Gastrocnemius medialis (tissue), 4 donors: ENCODE data around the gene PAPPA.

Experiments used
- POLR2A ChIP-seq, 2 donors: fragments of 450-650 bp; IDR thresholded peaks; one replicate each; pipeline ENCODE4 v1.6.1; 2017; ENCODE audit warnings: antibody characterized with exemption in 2 of 2, mild to moderate bottlenecking in 2 of 2, moderate library complexity in 2 of 2
- TF ChIP-seq, protein P1 (sequence below), 5 experiments: fragments of 450-650 bp in 3 of 5; fragments of 200-600 bp in 2 of 5; sonication (generic) in 2 of 5; IDR thresholded peaks in 4 of 5; conservative IDR thresholded peaks in 1 of 5; 1 replicate in 4 of 5; 2 replicates in 1 of 5; pipeline ENCODE4 v1.5.1; 2016 to 2019; ENCODE audit warnings: antibody characterized with exemption in 5 of 5, mild to moderate bottlenecking in 3 of 5, moderate library complexity in 3 of 5

DNA sequence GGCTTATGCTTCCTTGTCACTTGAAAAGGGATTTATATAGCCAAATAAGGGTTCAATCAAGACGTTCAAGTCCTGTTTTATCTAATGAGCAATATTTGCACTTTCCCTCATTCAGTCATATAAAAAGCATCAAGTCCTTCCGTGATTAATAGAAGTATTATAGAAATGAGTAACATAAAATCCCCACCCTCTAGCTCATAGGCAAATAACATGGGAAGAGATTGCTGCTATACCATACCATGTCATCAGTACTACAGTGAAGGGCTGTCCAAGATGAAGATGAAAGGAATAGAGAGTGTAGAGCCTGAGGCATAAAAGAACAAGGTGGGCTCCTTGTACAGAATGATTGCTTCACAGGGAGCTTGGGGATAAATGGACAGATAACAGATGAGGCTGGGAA lies 20.4 kb upstream of the PAPPA start:
- TF ChIP-seq POLR2A (IDR thresholded peaks at IDR 0.05) = no peak
- TF ChIP-seq, protein P1, sequence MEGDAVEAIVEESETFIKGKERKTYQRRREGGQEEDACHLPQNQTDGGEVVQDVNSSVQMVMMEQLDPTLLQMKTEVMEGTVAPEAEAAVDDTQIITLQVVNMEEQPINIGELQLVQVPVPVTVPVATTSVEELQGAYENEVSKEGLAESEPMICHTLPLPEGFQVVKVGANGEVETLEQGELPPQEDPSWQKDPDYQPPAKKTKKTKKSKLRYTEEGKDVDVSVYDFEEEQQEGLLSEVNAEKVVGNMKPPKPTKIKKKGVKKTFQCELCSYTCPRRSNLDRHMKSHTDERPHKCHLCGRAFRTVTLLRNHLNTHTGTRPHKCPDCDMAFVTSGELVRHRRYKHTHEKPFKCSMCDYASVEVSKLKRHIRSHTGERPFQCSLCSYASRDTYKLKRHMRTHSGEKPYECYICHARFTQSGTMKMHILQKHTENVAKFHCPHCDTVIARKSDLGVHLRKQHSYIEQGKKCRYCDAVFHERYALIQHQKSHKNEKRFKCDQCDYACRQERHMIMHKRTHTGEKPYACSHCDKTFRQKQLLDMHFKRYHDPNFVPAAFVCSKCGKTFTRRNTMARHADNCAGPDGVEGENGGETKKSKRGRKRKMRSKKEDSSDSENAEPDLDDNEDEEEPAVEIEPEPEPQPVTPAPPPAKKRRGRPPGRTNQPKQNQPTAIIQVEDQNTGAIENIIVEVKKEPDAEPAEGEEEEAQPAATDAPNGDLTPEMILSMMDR (IDR thresholded peaks at IDR 0.05 in 4 of 5, conservative IDR thresholded peaks at IDR 0.05 in 1 of 5) = no peak
